Thoracic aorta (tissue), 2 donors: ENCODE measurements around the gene PCK1. TPM values are rescaled to one million over a fixed set of nuclear protein-coding genes. Genes with fewer than 3 reads are reported as not detected.

Experiments used
- ATAC-seq: fragments of 150-250 bp; one replicate; pipeline ENCODE4 v1.8.0; 2017; ENCODE audit warnings: low read depth; ENCODE audit not compliant: insufficient number of reproducible peaks, low FRiP score
- DNase-seq: peaks from one replicate; pipeline ENCODE4 v3.0.0-alpha.2; 2020; ENCODE audit warnings: low spot score
- H3K27ac ChIP-seq, 2 donors: fragments of 200-600 bp; sonication (generic); 1 replicate in 1 of 2; 2 replicates in 1 of 2; pipeline ENCODE4 v1.5.1; 2016; ENCODE audit warnings: mild to moderate bottlenecking in 2 of 2, moderate library complexity in 2 of 2
- H3K27me3 ChIP-seq: fragments of 200-600 bp; sonication (generic); replicated peaks from 2 replicates; pipeline ENCODE4 v1.6.0; 2016; ENCODE audit warnings: mild to moderate bottlenecking; ENCODE audit not compliant: insufficient read depth
- H3K36me3 ChIP-seq: fragments of 200-600 bp; sonication (generic); one replicate; pipeline ENCODE4 v1.5.1; 2016
- H3K4me1 ChIP-seq, 2 donors: fragments of 200-600 bp; sonication (generic); 1 replicate in 1 of 2; 2 replicates in 1 of 2; pipeline versions ENCODE4 v1.5.1 to v1.6.0; 2016; ENCODE audit warnings: low read depth in 2 of 2, mild to moderate bottlenecking in 1 of 2; ENCODE audit not compliant: control insufficient read depth in 1 of 2
- H3K4me3 ChIP-seq: fragments of 200-600 bp; sonication (generic); 2 replicates; pipeline ENCODE4 v1.5.1; 2016; ENCODE audit warnings: mild to moderate bottlenecking
- H3K9me3 ChIP-seq: fragments of 200-600 bp; sonication (generic); 2 replicates; pipeline ENCODE4 v1.5.1; 2016
- total RNA-seq, 2 donors: library from RNA; depleted of rRNA; stranded (reverse); fragments of >200 nt; gene quantifications; one replicate each; pipeline versions ENCODE4 v1.1.0 to v1.2.3, GENCODE V29; 2016
- TF ChIP-seq, protein P1 (sequence below): fragments of 200-600 bp; sonication (generic); IDR thresholded peaks from one replicate; pipeline ENCODE4 v1.5.1; 2019; ENCODE audit warnings: antibody characterized with exemption

PCK1 gene
- total RNA-seq, 2 donors from 2014 or later: 0.56 to 4.2 TPM

- H3K27ac ChIP-seq: no peak overlapping the region
- no peaks in the 10 kb centered on the region for H3K4me1 ChIP-seq
- no peaks in the 10 kb centered on the region for H3K9me3 ChIP-seq
- no peak overlapping the region for H3K4me3 ChIP-seq
- ATAC-seq (no peak), DNase-seq (no peak)
- H3K27me3 ChIP-seq: no peaks in the 10 kb centered on the region
- H3K36me3 ChIP-seq: no peaks in the 10 kb centered on the region
- TF ChIP-seq, protein P1, sequence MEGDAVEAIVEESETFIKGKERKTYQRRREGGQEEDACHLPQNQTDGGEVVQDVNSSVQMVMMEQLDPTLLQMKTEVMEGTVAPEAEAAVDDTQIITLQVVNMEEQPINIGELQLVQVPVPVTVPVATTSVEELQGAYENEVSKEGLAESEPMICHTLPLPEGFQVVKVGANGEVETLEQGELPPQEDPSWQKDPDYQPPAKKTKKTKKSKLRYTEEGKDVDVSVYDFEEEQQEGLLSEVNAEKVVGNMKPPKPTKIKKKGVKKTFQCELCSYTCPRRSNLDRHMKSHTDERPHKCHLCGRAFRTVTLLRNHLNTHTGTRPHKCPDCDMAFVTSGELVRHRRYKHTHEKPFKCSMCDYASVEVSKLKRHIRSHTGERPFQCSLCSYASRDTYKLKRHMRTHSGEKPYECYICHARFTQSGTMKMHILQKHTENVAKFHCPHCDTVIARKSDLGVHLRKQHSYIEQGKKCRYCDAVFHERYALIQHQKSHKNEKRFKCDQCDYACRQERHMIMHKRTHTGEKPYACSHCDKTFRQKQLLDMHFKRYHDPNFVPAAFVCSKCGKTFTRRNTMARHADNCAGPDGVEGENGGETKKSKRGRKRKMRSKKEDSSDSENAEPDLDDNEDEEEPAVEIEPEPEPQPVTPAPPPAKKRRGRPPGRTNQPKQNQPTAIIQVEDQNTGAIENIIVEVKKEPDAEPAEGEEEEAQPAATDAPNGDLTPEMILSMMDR: no peak
These were observed 8.4 kb upstream of the PCK1 start for GRCh38 chr20:57552471-57552870.

- Histone ChIP-seq H3K27me3 (no peaks in the 10 kb centered on the region), H3K36me3 (no peaks in the 10 kb centered on the region), H3K4me3 (no peak overlapping the region), H3K9me3 (no peaks in the 10 kb centered on the region), H3K4me1 (no peaks in the 10 kb centered on the region), H3K27ac (no peak overlapping the region)
- TF ChIP-seq, protein P1: no peak
- DNase-seq (no peak), ATAC-seq (no peak)
These were observed 7.4 kb upstream of the PCK1 start for GRCh38 chr20:57553376-57554018.

DNA sequence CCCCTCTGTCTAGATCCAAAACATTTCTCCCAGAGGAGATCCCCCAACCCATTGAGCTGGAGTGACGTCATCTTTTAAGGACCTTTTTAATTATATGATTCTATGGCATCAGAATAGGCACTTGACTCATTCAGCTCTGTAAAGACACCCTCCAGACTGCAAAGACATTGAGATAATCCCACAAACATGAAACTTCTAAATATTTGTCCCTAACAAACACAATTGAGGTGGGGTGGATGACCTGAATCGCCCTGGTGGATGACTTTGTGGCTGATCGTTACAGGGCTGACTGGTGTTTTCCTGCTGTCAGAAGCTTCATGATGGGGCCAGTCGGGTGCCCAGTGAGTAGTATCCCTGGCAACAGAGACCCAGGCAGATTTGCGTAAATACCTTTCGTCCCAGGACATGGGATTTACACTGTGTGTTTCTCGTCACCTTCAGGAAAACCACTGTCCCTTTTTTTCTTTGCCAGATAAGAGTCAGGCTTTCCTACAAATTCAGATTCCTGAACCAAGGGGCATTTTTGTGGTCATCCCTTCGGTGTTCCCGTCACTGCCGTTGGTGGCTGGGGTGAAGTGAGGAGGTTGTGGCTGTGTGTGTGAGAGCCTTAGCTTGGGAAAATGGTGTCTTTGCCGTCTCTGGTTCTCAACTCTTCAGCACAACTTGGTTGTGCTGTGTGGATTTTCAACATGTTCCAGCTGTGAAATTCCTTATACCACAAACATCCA lies 5.3 kb upstream of the PCK1 start:
- no peak for DNase-seq
- H3K27ac ChIP-seq: no peak overlapping the region
- no peaks in the 10 kb centered on the region for H3K4me1 ChIP-seq
- no peaks in the 10 kb centered on the region for H3K9me3 ChIP-seq
- TF ChIP-seq, protein P1: no peak
- no peak overlapping the region for H3K4me3 ChIP-seq
- no peak for ATAC-seq
- H3K36me3 ChIP-seq: no peaks in the 10 kb centered on the region
- H3K27me3 ChIP-seq: no peaks in the 10 kb centered on the region

DNA sequence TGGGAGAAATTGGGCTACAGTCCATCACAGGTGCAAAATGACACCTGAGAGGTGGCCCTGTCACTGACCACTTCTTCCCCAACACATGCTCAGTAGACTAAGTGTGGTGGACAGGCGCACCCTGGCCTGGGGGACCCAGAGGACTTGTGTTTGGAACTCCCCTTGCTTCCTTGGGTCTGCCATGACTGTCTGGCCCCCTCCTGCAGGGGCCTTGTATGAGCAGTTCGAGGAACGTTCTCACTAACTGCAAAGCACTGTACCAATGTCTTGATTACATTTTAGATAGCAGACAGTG lies 4.0 kb upstream of the PCK1 start:
- H3K4me1 ChIP-seq: no peaks in the 10 kb centered on the region
- ATAC-seq: no peak
- no peaks in the 10 kb centered on the region for H3K36me3 ChIP-seq
- no peak overlapping the region for H3K27ac ChIP-seq
- no peak overlapping the region for H3K4me3 ChIP-seq
- no peaks in the 10 kb centered on the region for H3K9me3 ChIP-seq
- DNase-seq: no peak
- TF ChIP-seq, protein P1: no peak
- H3K27me3 ChIP-seq: no peaks in the 10 kb centered on the region

DNA sequence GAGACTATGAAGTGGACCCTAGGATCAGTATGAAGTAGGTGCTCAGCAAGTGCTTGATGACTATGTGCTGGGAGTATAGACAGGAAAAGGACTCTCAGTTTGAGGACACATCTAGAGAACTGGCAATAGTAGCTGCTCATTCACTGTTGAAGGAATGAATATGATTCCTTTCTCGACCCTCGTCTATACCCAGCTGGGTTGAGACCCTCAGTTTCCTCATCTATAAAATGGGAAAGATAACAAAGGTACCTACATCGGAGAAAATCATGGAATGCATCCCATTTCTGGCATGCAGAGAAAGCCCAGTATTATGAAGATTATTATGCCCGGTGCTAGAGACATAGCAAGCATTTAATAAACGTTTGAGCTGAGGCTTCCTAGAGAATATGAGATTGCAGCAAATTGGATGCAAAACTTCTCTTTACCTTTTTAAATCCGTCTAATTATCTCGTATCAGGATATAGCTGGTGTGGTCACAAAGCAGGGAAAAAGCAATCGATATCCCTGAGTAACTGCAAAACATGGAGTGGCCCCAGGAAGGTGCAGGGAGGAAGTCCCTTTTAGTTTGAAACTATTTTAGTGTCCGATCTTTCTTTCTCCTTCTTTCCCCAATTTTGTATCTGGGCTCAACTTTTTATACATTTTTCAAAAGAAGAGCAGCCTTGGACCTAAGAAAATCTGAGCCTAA lies 2.8 kb upstream of the PCK1 start:
- DNase-seq: no peak
- Histone ChIP-seq H3K9me3 (no peaks in the 10 kb centered on the region), H3K4me1 (no peaks in the 10 kb centered on the region), H3K27ac (no peak overlapping the region), H3K27me3 (no peaks in the 10 kb centered on the region), H3K4me3 (no peak overlapping the region), H3K36me3 (no peaks in the 10 kb centered on the region)
- TF ChIP-seq, protein P1: no peak
- ATAC-seq: no peak
